ENCODE data around the gene VAPA. TPM values are rescaled to one million over a fixed set of nuclear protein-coding genes. Genes with fewer than 3 reads are reported as not detected.
A peak's percentile ranks its signal among the peaks of the same experiment; 100 is the strongest.
"Not testable (repeated sequence)": the region's sequence is repeated elsewhere in the genome, so short reads cannot be mapped to it uniquely, and the experiment has no call there.

The VAPA gene
- total and polyA plus RNA-seq, 2 donors (not counting 1 experiment from before 2014, with no cell fraction given) = 235 to 420 TPM

DNA sequence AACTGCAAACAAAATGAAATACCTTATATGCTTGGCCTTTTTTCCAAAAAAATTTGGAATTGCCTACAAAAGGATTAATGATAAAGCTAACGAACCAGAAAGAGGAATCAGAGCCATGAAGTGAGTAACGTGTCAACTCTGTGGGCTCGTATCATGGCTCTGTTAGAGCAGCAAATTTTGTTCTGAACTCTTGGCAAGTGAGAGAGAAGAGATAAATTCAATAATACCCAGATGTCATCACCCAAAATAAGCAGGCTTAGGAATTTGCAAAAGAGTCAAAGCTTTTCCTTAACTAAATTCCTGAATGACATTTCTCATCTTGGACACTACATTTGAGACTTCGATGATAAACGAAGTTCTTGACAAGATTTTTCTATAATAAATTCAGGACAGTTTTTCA lies 23.6 kb upstream of the VAPA start:
- no peak overlapping the region for H3K4me3 ChIP-seq (replicated peaks in 1 of 4; ENCODE audit: control extremely low read depth in 1 of 4, insufficient read depth in 1 of 4, low read depth in 3 of 4, low read length in 4 of 4)
- H2AFZ ChIP-seq (ENCODE audit: low read length) = no peak overlapping the region
- no peaks in the 10 kb centered on the region for H3K36me3 ChIP-seq (ENCODE audit: control insufficient read depth, insufficient read depth, low read length)
- DNase-seq (ENCODE audit: low read depth in 2 of 2) = no peak
- no peak overlapping the region for H3K27ac ChIP-seq (ENCODE audit: insufficient read depth, low read length)
- no peaks in the 10 kb centered on the region for H4K20me1 ChIP-seq (ENCODE audit: control insufficient read depth, extremely low read depth, insufficient read depth, low read length)
- H3K4me1 ChIP-seq (ENCODE audit: control insufficient read depth, extremely low read depth, insufficient read depth, low read length) = no peaks in the 10 kb centered on the region
- no peaks in the 10 kb centered on the region for H3K27me3 ChIP-seq (ENCODE audit: control insufficient read depth, insufficient read depth, low read length)
- no peak overlapping the region for H3K9ac ChIP-seq (ENCODE audit: insufficient read depth, low read length)
- H3K79me2 ChIP-seq (ENCODE audit: control insufficient read depth, insufficient read depth, low read length) = no peaks in the 10 kb centered on the region
- TF ChIP-seq EZH2 (IDR thresholded peaks at IDR 0.05; ENCODE audit: low read length, missing control alignments) = no peak
- TF ChIP-seq, protein P1, sequence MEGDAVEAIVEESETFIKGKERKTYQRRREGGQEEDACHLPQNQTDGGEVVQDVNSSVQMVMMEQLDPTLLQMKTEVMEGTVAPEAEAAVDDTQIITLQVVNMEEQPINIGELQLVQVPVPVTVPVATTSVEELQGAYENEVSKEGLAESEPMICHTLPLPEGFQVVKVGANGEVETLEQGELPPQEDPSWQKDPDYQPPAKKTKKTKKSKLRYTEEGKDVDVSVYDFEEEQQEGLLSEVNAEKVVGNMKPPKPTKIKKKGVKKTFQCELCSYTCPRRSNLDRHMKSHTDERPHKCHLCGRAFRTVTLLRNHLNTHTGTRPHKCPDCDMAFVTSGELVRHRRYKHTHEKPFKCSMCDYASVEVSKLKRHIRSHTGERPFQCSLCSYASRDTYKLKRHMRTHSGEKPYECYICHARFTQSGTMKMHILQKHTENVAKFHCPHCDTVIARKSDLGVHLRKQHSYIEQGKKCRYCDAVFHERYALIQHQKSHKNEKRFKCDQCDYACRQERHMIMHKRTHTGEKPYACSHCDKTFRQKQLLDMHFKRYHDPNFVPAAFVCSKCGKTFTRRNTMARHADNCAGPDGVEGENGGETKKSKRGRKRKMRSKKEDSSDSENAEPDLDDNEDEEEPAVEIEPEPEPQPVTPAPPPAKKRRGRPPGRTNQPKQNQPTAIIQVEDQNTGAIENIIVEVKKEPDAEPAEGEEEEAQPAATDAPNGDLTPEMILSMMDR (conservative IDR thresholded peaks at IDR 0.05 in 1 of 2, IDR thresholded peaks at IDR 0.05 in 1 of 2; ENCODE audit: low read depth in 1 of 2, low read length in 2 of 2) = no peak
- no peak overlapping the region for H3K4me2 ChIP-seq (ENCODE audit: extremely low read depth, insufficient read depth, low read length)
- H3K9me3 ChIP-seq (ENCODE audit: control insufficient read depth, insufficient read depth, low read depth, low read length) = no peaks in the 10 kb centered on the region

DNA sequence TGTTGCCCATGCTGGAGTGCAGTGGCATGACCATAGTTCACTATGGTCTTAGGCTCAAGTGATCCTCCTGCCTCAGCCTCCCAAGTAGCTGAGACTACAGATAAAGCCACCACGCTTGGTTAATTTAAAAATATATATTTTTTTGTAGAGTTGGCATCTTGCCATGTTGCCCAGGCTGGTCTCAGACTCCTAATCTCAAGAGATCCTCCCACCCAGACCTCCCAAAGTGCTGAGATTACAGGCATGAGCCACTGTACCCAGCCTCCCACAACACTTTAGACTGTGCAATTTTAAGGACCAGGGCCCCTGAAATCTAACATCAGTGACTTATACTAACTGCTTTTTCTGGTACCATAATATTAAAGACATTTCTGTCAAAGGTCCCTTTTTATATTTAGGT lies 22.9 kb upstream of the VAPA start:
- no peak overlapping the region for H3K9ac ChIP-seq (ENCODE audit: insufficient read depth, low read length)
- DNase-seq (ENCODE audit: low read depth in 2 of 2) = no peak
- no peaks in the 10 kb centered on the region for H3K79me2 ChIP-seq (ENCODE audit: control insufficient read depth, insufficient read depth, low read length)
- H3K27me3 ChIP-seq (ENCODE audit: control insufficient read depth, insufficient read depth, low read length) = no peaks in the 10 kb centered on the region
- H4K20me1 ChIP-seq (ENCODE audit: control insufficient read depth, extremely low read depth, insufficient read depth, low read length) = no peaks in the 10 kb centered on the region
- no peak overlapping the region for H3K4me2 ChIP-seq (ENCODE audit: extremely low read depth, insufficient read depth, low read length)
- no peak overlapping the region for H2AFZ ChIP-seq (ENCODE audit: low read length)
- no peak overlapping the region for H3K27ac ChIP-seq (ENCODE audit: insufficient read depth, low read length)
- no peak overlapping the region for H3K4me3 ChIP-seq (replicated peaks in 1 of 4; ENCODE audit: control extremely low read depth in 1 of 4, insufficient read depth in 1 of 4, low read depth in 3 of 4, low read length in 4 of 4)
- TF ChIP-seq EZH2 (IDR thresholded peaks at IDR 0.05; ENCODE audit: low read length, missing control alignments) = no peak
- TF ChIP-seq, protein P1 (conservative IDR thresholded peaks at IDR 0.05 in 1 of 2, IDR thresholded peaks at IDR 0.05 in 1 of 2; ENCODE audit: low read depth in 1 of 2, low read length in 2 of 2) = no peak
- no peaks in the 10 kb centered on the region for H3K4me1 ChIP-seq (ENCODE audit: control insufficient read depth, extremely low read depth, insufficient read depth, low read length)
- no peaks in the 10 kb centered on the region for H3K36me3 ChIP-seq (ENCODE audit: control insufficient read depth, insufficient read depth, low read length)
- no peaks in the 10 kb centered on the region for H3K9me3 ChIP-seq (ENCODE audit: control insufficient read depth, insufficient read depth, low read depth, low read length)

DNA sequence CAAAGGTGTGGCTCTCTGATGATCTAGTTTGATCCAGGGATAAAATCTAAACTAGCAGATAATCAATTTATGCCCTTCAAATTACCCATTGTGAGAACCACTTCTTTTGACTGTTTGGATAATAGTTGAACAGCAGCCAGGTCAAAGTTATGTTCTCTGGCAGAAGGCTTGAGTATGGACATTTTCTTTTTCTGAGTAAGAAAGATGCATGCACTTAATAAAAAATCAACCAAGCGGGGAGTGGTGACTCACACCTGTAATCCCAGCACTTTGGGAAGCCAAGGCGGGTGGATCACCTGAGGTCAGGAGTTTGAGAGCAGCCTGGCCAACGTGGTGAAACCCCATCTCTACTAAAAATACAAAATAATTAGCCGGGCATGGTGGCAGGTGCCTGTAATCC lies 22.3 kb upstream of the VAPA start:
- not testable (repeated sequence) for H3K36me3 ChIP-seq (ENCODE audit: control insufficient read depth, insufficient read depth, low read length); H3K27ac ChIP-seq (ENCODE audit: insufficient read depth, low read length)
- peak in 1 of 2 donors; percentile 64 for DNase-seq (ENCODE audit: low read depth in 2 of 2)

More for the DNA sequence above, 22.3 kb upstream of the VAPA start:
- not testable (repeated sequence) for H3K9ac ChIP-seq (ENCODE audit: insufficient read depth, low read length); H3K27me3 ChIP-seq (ENCODE audit: control insufficient read depth, insufficient read depth, low read length); H3K4me2 ChIP-seq (ENCODE audit: extremely low read depth, insufficient read depth, low read length); H2AFZ ChIP-seq (ENCODE audit: low read length); H3K4me3 ChIP-seq (replicated peaks in 1 of 4; ENCODE audit: control extremely low read depth in 1 of 4, insufficient read depth in 1 of 4, low read depth in 3 of 4, low read length in 4 of 4); H3K79me2 ChIP-seq (ENCODE audit: control insufficient read depth, insufficient read depth, low read length); H3K4me1 ChIP-seq (ENCODE audit: control insufficient read depth, extremely low read depth, insufficient read depth, low read length); H4K20me1 ChIP-seq (ENCODE audit: control insufficient read depth, extremely low read depth, insufficient read depth, low read length); H3K9me3 ChIP-seq (ENCODE audit: control insufficient read depth, insufficient read depth, low read depth, low read length)
